GM18907 (cell line): ENCODE data around the gene SBF2.
"Not testable (repeated sequence)": the region's sequence is repeated elsewhere in the genome, so short reads cannot be mapped to it uniquely, and the experiment has no call there.

Experiments used
- ATAC-seq: cut with Tn5 transposase; IDR thresholded peaks from one replicate; pipeline ENCODE4 v1.9.1; 2021; ENCODE audit warnings: mild to moderate bottlenecking, moderate library complexity; ENCODE audit not compliant: unreplicated experiment

The SBF2 gene

GRCh38 chr11:10205928-10206327, 88.1 kb downstream of the SBF2 start:
- no peak for ATAC-seq

DNA sequence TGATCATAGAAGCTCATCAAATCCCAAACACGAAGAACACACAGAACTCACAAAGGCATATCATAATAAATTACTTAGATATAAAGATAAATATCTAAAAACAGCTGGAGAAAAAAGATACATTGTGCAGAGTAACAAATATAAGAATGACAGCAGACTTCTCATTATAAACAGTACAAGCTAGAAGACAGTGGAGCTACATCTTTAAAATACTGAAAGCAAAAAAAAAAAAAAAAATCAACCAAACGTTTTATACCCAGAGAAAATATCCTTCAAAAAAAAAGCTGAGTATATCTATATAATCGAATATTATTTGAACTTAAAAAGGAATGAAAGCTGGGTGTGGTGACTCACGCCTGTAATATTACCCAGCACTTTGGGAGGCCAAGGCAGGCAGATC, 90.0 kb downstream of the SBF2 start:
- no peak for ATAC-seq

DNA sequence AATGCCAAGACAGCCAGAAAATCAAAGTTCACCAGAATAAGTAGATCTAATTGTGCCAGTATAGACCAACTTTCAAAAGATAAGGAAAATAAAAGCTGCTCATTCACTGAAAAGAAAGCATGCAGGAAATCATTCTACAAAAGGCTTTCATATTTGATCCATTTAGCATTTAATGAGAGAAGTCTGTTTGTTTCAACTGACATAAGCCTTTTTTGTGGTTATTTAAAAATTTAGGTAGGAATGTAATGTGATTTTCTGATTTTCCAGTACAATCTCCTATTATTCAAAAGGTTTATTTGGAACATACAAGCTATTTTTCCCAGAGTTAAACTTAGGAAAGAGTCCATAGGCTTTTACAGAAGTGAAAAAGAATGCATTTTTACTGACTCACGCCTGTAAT, 92.7 kb downstream of the SBF2 start:
- no peak for ATAC-seq

GRCh38 chr11:10197091-10197490, 96.9 kb downstream of the SBF2 start:
- no peak for ATAC-seq

DNA sequence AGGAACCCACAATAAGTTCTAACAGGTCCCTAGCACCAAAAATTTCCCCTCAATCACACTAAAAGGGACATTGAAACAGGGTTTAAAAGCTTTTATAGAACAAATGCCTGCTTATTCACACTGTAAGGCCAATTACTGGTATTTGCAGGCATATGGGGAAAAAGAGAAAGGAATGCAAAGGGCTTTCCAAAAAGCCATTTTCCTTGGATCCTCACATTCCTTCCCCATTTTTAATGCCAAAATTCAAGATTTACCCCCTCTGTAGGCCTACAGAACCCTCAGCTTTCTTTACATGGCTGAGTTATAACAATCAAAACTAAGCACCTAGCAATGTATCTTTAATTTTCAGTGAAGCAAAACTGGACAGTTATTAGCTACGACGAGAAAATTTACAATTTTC, 102.0 kb downstream of the SBF2 start:
- ATAC-seq, result no peak

DNA sequence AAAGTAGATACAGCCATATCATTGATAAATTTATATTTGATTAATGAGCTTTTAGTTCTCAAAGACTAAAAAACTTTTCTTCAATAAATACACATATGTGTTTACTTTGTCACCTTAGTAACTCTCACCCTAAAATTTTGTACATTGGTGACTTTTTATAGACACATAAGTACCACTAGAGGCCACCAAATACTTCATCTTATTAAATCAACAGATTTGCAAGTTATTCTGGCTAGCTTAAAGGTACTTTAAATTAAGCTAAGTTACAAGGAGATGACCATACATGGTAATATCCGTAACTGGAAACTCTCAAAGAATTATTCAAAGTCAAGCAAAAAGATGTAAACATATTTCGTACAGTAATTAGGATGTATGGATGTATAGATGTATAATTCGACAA, 112.2 kb downstream of the SBF2 start:
- ATAC-seq, result no peak

DNA sequence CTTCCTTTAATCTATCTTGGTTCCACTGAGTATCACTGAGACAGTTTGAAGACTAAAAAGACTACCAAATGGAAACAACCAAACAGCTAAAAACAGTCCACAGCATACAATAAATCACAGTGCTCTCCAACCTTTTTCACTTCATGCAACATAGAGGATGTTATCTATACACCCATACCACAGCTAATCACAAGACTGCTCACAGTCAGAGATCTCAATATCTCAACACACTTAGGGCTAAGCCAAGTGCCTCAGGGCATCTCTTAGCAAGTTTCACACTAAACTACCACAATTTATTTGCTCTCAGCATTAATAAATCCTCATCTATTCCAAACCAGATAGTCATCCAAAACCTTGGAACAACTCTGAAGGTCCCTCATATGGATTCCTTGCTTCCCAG, 129.4 kb downstream of the SBF2 start:
- ATAC-seq, result no peak

- no peak for ATAC-seq
Measured at GRCh38 chr11:10162222-10162621, 131.8 kb downstream of the SBF2 start.

DNA sequence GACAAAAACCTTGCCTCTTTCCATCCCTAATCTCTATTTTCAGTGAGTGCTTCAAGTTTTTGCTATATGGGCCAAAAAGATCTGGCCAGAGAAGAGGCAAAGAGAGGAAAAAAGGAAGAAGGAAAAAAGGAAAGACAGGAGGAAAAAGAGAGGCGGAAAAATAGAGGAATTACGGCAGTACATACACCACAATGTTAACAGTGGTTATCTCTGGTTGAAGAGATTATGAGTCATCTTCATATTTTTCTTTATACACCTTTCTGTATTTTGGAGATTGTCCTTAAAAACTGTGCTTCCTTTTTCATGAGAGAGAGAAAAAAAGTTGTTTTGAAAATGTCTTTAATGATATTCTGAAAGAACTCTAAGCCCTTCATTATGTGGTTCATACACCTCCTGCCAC, 133.7 kb downstream of the SBF2 start:
- ATAC-seq, result no peak

GRCh38 chr11:10158461-10158860, 135.6 kb downstream of the SBF2 start:
- ATAC-seq, result no peak

DNA sequence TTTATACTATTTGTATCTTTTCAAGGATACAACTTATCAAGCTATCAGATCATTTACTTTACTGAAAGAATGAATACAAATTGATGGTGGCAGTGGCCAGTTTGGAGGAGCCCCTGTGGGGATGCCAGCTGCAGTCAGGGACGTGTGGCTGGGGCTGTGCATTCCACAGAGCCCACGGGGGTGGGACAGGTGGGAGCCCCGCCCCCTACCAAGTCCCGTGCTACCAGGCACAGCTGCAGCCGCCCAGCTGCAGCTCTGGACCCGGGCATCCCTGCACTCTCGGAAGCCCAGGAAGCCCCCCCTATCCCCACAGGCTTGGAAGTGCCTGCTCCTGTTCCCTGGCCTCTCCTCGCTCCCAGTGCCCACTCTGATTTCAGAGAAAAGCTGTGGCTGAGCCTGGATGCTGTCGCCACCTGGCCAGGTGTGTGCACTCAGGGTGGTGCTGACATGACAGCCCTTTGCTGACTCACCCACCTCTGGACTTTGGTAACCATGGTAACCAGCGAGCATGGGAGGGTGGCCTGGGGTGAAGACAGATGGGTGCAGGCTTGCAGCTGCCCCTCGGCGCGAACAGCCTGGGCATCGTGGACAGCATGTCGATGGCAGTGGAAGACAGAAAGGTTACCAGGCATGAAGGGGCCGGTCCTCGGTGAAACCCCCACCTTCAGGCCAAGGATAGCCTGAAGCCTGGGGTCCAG, 138.1 kb downstream of the SBF2 start:
- no peak for ATAC-seq

- ATAC-seq, result no peak
Measured at GRCh38 chr11:10150800-10151199, 143.2 kb downstream of the SBF2 start.

- no peak for ATAC-seq
Measured at GRCh38 chr11:10149553-10149952, 144.5 kb downstream of the SBF2 start.

DNA sequence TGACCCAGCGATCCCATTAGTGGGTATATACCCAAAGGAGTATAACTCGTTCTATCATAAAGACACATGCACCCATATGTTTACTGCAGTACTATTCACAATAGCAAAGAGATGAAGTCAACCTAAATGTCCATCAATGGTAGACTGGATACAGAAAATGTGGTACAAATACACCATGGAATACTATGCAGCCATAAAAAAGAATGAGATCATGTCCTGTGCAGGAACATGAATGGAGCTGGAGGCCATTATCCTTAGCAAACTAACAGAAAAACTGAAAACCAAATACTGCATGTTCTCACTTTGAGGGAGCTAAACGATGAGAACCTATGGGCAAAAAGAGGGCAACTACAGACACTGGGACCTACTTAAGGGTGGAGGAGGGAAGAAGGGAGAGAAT, 146.8 kb downstream of the SBF2 start:
- ATAC-seq, result no peak

GRCh38 chr11:10144954-10145353, 149.1 kb downstream of the SBF2 start:
- no peak for ATAC-seq

DNA sequence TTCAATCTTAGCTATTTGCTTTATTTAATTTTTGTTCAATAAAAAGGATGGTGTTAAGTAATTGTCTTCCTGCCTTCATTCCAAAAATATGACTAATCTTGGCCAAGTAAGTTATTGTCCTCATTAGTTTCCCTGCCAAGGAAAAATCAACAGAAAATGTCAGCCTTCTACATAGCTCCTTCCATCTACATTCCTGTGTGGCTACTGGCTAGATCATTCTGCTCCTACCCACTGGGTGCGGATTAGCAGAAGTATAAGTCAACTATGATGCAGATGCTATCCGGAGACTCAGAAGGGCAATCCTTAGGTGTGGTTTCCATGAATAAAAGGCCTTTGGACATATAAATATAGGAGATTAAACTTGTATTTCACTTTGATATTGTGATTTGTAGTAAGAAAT, 154.4 kb downstream of the SBF2 start:
- ATAC-seq, result no peak

- no peak for ATAC-seq
Measured at GRCh38 chr11:10139143-10139542, 154.9 kb downstream of the SBF2 start.

DNA sequence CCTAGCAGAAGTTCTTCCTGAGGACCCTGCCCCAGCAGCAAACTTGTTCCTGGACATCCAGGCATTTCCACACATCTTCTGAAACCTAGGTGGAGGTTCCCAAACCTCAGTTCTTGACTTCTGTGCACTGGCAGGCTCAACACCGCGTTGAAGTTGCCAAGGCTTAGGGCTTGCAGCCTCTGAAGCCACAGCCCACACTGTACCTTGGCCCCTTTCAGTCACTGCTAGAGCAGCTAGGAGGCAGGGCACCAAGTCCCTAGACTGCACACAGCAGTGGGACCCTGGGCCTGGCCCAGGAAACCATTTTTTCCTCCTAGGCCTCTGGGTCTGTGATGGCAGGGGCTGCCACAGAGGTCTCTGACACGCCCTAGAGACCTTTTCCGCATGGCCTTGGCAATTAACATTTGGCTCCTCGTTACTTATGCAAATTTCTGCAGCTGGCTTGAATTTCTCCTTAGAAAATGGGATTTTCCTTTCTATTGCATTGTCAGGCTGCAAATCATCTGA, 159.0 kb downstream of the SBF2 start:
- no peak for ATAC-seq

GRCh38 chr11:10134226-10134625, 159.8 kb downstream of the SBF2 start:
- ATAC-seq, result not testable (repeated sequence)

GRCh38 chr11:10133251-10133650, 160.8 kb downstream of the SBF2 start:
- not testable (repeated sequence) for ATAC-seq

DNA sequence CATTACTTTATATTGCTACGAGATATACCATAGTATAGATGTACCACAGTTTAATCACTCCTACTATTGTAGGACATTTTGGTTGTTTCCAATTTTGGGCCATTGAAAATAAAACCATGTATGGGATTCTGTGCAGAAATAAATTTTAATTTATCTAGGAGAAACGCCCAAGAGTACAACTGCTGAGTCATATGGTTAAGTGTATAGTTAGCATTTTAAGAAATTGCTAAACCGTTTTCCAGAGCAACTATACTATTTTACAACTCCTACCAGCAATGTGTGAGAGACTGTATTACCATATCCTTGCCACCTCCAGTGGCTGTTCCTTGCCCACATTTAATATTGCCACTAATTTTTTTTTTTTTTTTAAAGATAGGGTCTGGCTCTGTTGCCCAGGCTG, 163.1 kb downstream of the SBF2 start:
- ATAC-seq, result no peak

GRCh38 chr11:10129184-10129583, 164.8 kb downstream of the SBF2 start:
- not testable (repeated sequence) for ATAC-seq

DNA sequence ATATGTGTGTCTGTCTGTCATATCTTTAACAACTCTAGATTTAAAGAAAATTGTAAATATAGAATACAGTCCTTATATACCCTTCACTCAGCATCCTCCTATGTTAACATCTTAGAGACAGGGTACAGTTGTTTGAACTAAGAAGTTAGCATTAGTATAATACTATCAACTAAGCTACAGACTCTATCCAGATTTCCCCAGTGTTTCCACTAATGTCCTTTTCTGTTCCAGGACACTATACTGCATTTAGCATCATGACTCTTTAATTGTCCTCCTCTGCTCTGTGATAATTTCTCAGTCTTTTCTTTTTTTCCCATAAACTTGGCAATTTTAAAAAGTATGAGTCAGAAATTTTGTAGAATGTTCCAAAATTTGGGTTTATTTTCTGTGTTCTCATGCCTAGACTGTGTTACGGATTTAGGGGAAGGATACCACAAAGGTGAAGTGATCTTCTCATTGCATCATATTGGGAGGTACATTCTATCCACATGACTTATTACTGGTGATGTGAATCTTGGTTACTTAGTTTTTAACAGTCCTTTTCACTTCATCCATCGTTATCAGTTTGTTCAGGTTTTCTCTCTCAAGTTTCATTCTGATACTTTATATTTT, 168.4 kb downstream of the SBF2 start:
- no peak for ATAC-seq
